Right atrium auricular region (tissue), 2 donors: ENCODE measurements around the gene NEU4. TPM values are rescaled to one million over a fixed set of nuclear protein-coding genes. Genes with fewer than 3 reads are reported as not detected.

Source experiments
- DNase-seq: peaks from one replicate; pipeline ENCODE4 v3.0.0-alpha.2; 2019; ENCODE audit warnings: low spot score
- H3K27ac ChIP-seq, 2 donors: fragments of 200-600 bp; sonication (generic); 1 replicate in 1 of 2; 2 replicates in 1 of 2; pipeline ENCODE4 v1.5.1; 2016 to 2019
- H3K27me3 ChIP-seq, 2 donors: fragments of 200-600 bp; sonication (generic); one replicate each; pipeline versions ENCODE4 v1.5.1 to v1.6.0; 2017 to 2019
- H3K36me3 ChIP-seq: fragments of 200-600 bp; sonication (generic); one replicate; pipeline ENCODE4 v1.5.1; 2016
- H3K4me1 ChIP-seq, 2 donors: fragments of 200-600 bp; sonication (generic); one replicate each; pipeline versions ENCODE4 v1.5.1 to v1.6.0; 2017 to 2019
- H3K4me3 ChIP-seq, 2 donors: fragments of 200-600 bp; sonication (generic); 1 replicate in 1 of 2; 2 replicates in 1 of 2; pipeline ENCODE4 v1.5.1; 2017 to 2019; ENCODE audit warnings: mild to moderate bottlenecking in 1 of 2, moderate library complexity in 1 of 2
- H3K9me3 ChIP-seq, 2 donors: fragments of 200-600 bp; sonication (generic); one replicate each; pipeline ENCODE4 v1.5.1; 2019
- CTCF ChIP-seq, 2 donors: fragments of 200-600 bp; sonication (generic); IDR thresholded peaks; one replicate each; pipeline ENCODE4 v1.5.1; 2019; ENCODE audit warnings: antibody characterized with exemption in 2 of 2
- total RNA-seq, 2 donors: library from RNA; depleted of rRNA; stranded (reverse); fragments of >200 nt; gene quantifications; one replicate each; pipeline ENCODE4 v1.1.0, GENCODE V29; 2016

The NEU4 gene
- total RNA-seq, 2 donors from 2014 or later: 0.31 TPM; not detected in 1

DNA sequence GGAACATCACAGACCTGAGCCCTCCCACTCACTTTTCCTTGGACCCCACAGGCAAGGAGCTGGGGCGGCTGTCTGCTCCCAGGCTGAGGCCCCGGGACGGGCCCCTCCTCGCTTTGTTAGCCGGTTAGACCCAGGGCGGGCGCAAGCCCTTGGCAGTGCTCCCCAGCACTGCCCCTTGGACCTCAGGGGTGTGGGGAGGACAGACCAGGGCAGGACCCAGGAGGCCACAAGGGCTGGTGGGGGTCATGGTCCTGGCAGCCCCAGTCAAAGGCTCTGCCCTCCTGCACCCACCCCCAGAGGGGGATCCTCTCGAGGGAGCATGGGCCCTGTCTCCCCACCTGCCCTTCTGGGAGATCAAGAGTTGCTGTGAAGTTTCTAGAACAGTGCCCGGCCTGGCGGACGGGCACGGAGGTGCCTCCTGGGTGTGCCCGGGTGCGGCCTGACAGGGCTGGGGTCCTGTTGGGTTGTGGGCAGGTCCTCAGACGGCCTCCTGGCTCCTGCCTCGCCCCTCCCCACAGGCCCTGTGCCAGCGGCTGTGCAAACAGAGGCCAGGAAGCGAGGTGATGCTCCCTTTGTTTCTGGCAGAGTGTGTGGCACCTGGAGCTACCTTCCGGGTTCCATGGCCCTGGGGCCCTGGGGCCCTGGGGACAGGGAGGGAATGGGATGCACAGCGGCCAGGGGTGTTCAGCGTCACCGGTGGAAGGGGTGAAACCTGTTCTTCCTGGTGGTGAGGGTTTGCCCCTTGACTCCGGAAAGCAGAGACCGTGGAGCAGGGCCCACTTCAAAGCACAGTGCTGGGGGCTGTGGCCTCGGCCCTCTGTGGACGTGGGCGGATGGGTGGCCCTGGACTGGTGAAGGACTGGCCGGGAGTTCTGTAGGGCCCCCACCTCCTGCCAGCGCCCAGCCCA lies 35.2 kb upstream of the NEU4 start:
- H3K27me3 ChIP-seq: no peaks in the 10 kb centered on the region

DNA sequence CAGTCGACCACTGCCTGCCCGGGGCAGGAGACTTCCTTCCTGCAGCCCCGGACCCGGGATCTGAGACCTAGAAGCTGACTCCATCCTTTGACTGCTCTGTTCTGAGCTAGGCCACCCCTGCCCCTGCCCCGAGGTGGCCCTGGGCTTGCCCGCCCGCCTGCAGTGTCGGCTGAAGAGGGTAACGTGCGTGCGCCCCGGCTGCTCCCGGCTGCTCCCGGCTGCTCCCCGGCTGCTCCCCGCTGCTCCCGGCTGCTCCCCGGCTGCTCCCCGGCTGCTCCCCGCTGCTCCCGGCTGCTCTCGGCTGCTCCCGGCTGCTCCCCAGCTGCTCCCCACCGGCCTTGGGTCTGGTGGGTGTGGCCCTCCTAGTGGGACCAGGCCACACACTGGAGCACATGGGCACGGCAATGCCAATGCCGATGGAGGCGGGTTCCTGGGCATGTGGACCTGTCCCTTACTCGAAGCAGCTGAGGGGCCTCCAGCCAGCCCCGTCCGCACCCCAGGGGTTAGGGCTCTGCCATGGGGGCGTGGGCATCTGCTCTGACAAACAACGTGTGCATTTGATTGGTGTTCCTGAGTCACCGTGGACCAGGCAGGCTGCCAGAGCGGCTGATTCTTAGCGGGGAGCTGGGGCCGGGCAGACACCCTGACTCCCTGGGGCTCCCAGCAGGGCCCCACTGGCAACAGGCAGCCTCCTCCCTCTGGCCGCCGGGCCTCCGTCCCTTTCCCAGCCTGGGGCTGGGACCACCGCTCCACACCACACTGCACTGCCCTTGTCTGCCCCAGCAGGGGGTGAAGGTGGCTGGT lies 34.4 kb upstream of the NEU4 start:
- H3K27me3 ChIP-seq: no peaks in the 10 kb centered on the region
- no peak overlapping the region for H3K27ac ChIP-seq
- H3K9me3 ChIP-seq: no peaks in the 10 kb centered on the region
- no peaks in the 10 kb centered on the region for H3K36me3 ChIP-seq
- no peak overlapping the region for H3K4me3 ChIP-seq
- no peak for TF ChIP-seq CTCF (IDR thresholded peaks at IDR 0.05)
- DNase-seq: peak; percentile 56
- H3K4me1 ChIP-seq: no peaks in the 10 kb centered on the region

More for the DNA sequence above, 35.2 kb upstream of the NEU4 start:
- TF ChIP-seq CTCF (IDR thresholded peaks at IDR 0.05): no peak
- Histone ChIP-seq H3K9me3 (no peaks in the 10 kb centered on the region), H3K36me3 (no peaks in the 10 kb centered on the region), H3K27ac (no peak overlapping the region), H3K4me3 (no peak overlapping the region), H3K4me1 (no peaks in the 10 kb centered on the region)
- peak; percentile 48 for DNase-seq

DNA sequence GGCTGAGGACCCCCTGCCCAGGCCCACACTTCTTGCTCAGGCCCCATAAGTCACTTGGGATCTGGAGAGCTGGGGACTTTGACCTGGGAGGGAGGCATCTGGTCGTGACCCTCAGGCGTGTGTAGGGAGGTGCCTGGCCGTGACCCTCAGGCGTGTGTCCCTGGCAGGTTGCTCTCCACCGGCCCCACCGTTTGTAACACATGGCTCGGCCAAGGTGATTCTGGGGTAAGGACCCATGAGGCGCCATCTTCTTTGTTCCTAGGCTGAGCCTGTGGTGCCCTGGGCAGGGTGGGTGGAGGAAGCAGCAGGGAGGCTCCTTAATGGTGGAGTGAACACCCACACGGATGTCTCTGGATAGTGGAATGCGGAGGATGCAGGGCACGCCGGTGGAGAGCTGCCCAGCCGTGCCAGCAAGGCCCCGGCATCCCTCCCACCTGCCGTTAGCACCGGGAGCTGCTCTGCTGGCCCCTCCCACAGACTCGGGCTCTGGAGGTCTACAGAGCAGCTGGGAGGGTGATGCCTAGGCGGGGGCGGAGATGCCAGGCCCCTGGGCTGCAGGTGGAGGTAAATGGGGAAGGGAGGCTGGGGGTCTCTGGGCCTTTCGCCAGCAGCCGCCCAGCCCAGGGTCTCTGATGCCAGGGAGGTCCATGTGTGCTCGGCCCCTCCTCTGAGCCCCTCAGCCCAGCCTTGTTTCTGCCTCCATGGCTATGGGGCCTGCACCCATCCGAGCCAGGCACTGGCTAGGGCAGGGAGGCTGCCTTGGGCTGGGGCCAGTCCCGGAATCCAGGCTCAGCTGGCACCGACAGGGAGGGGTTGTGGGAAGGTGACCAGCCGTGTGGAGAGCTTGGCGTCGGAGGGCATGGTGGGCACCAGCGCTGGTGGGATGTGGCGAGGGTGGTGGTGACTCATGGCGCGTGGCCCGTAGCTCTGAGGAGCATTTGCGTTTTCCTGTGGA lies 33.5 kb upstream of the NEU4 start:
- H3K9me3 ChIP-seq: no peaks in the 10 kb centered on the region
- no peak for TF ChIP-seq CTCF (IDR thresholded peaks at IDR 0.05)
- H3K4me1 ChIP-seq: no peaks in the 10 kb centered on the region
- no peak overlapping the region for H3K27ac ChIP-seq
- no peaks in the 10 kb centered on the region for H3K27me3 ChIP-seq
- peak; percentile 42 for DNase-seq
- H3K36me3 ChIP-seq: no peaks in the 10 kb centered on the region
- H3K4me3 ChIP-seq: no peak overlapping the region

DNA sequence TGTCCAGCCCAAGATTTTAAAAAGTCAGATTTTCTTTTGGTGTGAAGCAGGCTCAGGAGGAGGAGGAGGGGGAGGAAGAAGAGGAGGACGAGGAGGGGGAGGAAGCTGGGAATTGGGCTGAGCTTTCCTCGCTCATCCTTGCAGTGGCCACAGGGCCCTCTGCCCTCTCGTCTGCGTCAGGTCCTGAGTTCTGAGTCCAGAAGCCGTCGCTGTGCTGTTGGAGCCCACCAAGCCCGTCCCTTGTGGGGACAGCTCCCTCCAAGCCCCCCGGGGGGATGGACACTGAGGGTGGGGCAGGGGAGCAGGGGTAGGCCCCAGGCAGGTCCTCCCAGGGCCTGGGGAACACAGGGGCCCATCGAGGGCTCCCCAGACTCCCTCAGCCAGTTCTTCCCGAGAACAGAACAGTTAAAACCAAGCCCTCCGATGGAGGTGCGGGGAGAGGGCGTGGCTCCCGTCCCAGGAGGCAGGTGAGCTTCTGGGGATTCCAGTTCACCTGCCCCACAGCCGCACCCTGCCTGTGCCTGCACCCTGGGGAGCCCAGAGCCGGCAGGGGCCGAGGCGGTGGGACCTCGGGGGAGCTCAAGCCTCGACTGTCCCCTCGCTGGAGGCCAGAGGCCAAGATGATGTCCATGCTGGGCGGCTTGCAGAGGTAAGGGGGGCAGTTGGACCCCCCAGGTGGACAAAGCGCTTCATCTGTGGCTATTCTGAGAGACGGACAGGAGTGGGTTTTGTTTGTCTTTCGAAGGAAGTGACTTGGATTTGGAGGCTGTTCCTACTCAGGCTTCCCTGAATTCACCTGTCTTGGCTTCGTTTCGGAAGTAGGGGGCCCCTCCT lies 32.4 kb upstream of the NEU4 start, which contains the start of gene GAL3ST2:
TSS of gene GAL3ST2 (plus strand) at position 487 of the 834 bp plus-strand sequence. CDS start at position 621, 134 bp downstream.
- no peaks in the 10 kb centered on the region for H3K4me1 ChIP-seq
- TF ChIP-seq CTCF (IDR thresholded peaks at IDR 0.05): no peak
- no peaks in the 10 kb centered on the region for H3K27me3 ChIP-seq
- H3K36me3 ChIP-seq: no peaks in the 10 kb centered on the region
- no peak within 1 kb of the TSS for H3K4me3 ChIP-seq
- DNase-seq: no peak
- H3K9me3 ChIP-seq: no peaks in the 10 kb centered on the region
- no peak within 1 kb of the TSS for H3K27ac ChIP-seq
